Measurements from ENCODE around the gene ABCC1. TPM values are rescaled to one million over a fixed set of nuclear protein-coding genes. Genes with fewer than 3 reads are reported as not detected.
A peak's percentile ranks its signal among the peaks of the same experiment; 100 is the strongest.

Gene ABCC1
- total RNA-seq, 1 experiment from 2014 or later, result 56.4 TPM

DNA sequence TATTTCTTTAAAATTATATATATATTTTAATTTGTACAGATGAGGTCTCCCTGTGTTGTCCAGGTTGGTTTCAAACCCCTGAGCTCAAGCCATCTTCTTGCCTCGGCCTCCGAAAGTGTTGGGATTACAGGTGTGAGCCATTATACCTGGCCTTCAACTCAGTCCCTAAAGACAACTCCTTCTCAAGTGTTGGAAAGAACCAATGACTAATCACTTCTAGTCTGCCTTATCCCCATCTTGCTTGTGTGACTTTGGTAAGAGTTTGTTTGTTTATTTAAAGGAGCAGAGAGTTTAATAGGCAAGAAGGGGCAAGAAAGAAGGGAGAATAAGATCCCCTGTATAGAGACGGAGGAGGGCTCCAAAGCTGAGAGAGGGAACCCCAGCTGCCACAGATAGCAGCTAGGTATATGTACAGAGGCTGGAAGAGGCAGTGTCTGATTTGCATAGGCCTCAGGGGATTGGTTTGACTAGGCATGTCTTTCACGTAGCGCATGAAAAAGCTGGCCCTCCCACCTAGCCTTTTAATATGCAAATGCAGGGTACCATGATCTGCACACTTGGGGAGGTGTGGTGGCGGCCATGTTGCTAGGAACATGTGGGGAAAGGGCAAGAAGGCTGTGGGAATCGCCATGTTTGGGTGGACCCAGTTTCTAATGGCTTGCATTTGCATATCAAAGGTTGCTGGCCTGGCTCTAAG, 21.5 kb downstream of the ABCC1 start:
- Mint-ChIP-seq H3K4me1 (peaks cover 51% of the 10 kb centered on the region in 2 experiments), H3K4me3 (peak overlapping the region; percentile 10 to 49; a peak in 3 of 5 replicates), H3K27me3 (ENCODE audit: low read depth) (no peaks in the 10 kb centered on the region), H3K9me3 (peaks cover 4 to 22% of the 10 kb centered on the region in 2 experiments), H3K36me3 (ENCODE audit: insufficient read depth in 1 of 3, low read depth in 3 of 3) (peaks cover 23 to 35% (median 28%) of the 10 kb centered on the region in 3 experiments), H3K27ac (peak overlapping the region; percentile 86 to 99 (median 97); a peak in 6 of 7 replicates)
- no peak overlapping the region for H3K18ac ChIP-seq (ENCODE audit: insufficient read length, low read depth, low read length)
- H2AK5ac ChIP-seq (ENCODE audit: insufficient read length, low read length), result no peak overlapping the region
- H3K9me3 ChIP-seq (ENCODE audit: control insufficient read depth, low read depth, low read length), result no peaks in the 10 kb centered on the region
- H2BK20ac ChIP-seq (ENCODE audit: low read depth, low read length, poor library complexity, severe bottlenecking), result no peak overlapping the region
- H4K20me1 ChIP-seq (ENCODE audit: control insufficient read depth, insufficient read depth, insufficient read length), result no peaks in the 10 kb centered on the region
- H3K79me1 ChIP-seq (ENCODE audit: insufficient read depth, low read depth, low read length, poor library complexity, severe bottlenecking), result no peaks in the 10 kb centered on the region
- no peak overlapping the region for H2AFZ ChIP-seq (ENCODE audit: low read length)
- no peak overlapping the region for H3K4me2 ChIP-seq (ENCODE audit: insufficient read depth, insufficient read length, low read length)
- TF ChIP-seq CTCF (conservative IDR thresholded peaks at IDR 0.05), result no peak
- peak; percentile 97 for DNase-seq
- H3K79me2 ChIP-seq (ENCODE audit: insufficient read depth, low read length), result peaks cover 20% of the 10 kb centered on the region; the same call in 1 of the 2 replicates
- H3K27ac ChIP-seq (ENCODE audit: insufficient read length, low read depth, low read length), result peak overlapping the region; percentile 86
- WGBS (ENCODE audit: extremely low coverage, insufficient read length, low lambda C conversion rate), result no CpG with 5 or more reads among the region's 7 CpGs
- no peak overlapping the region for H4K8ac ChIP-seq (replicated peaks; ENCODE audit: insufficient read length, low read depth, low read length)
- H3K9ac ChIP-seq (ENCODE audit: extremely low read depth, insufficient read length, low read length), result no peak overlapping the region
- H3K4me1 ChIP-seq (ENCODE audit: insufficient read depth, low read length), result peaks cover 14% of the 10 kb centered on the region
- no peak overlapping the region for H3K23ac ChIP-seq (ENCODE audit: insufficient read length, low read depth, low read length)
- no peak overlapping the region for H2BK120ac ChIP-seq (ENCODE audit: low read depth, low read length, poor library complexity, severe bottlenecking)
- H2BK5ac ChIP-seq (ENCODE audit: insufficient read length, low read length), result no peak overlapping the region
- H4K5ac ChIP-seq (ENCODE audit: insufficient read length, low read depth, low read length), result no peak overlapping the region
- no peak overlapping the region for H2BK15ac ChIP-seq (ENCODE audit: low read depth, low read length)
- no peaks in the 10 kb centered on the region for H3K23me2 ChIP-seq (ENCODE audit: insufficient read length, low read depth, low read length, poor library complexity, severe bottlenecking)
- H3K56ac ChIP-seq (ENCODE audit: insufficient read length, low read depth, low read length), result no peak overlapping the region
- no peak overlapping the region for H2BK12ac ChIP-seq (ENCODE audit: insufficient read length, low read depth, low read length)
- H3K27me3 ChIP-seq (ENCODE audit: insufficient read depth, low read length), result no peaks in the 10 kb centered on the region
- H3K14ac ChIP-seq (ENCODE audit: insufficient read depth, low read length), result no peak overlapping the region
- no peak overlapping the region for H4K91ac ChIP-seq (ENCODE audit: insufficient read length, low read depth, low read length)
- no peak overlapping the region for H3T11ph ChIP-seq (ENCODE audit: low read length)
- no peak overlapping the region for H3K4ac ChIP-seq (ENCODE audit: low read depth, low read length)
